NCI-H187 treated with DMSO at 0.1 percent for 48 hours (cell line): Measurements from ENCODE around the gene AK1.
"Not testable (repeated sequence)": the region's sequence is repeated elsewhere in the genome, so short reads cannot be mapped to it uniquely, and the experiment has no call there.

Experiments used
- DNase-seq: peaks from one replicate; lab custom pipeline; 2025; lab: John Stamatoyannopoulos, UW

AK1 gene

DNA sequence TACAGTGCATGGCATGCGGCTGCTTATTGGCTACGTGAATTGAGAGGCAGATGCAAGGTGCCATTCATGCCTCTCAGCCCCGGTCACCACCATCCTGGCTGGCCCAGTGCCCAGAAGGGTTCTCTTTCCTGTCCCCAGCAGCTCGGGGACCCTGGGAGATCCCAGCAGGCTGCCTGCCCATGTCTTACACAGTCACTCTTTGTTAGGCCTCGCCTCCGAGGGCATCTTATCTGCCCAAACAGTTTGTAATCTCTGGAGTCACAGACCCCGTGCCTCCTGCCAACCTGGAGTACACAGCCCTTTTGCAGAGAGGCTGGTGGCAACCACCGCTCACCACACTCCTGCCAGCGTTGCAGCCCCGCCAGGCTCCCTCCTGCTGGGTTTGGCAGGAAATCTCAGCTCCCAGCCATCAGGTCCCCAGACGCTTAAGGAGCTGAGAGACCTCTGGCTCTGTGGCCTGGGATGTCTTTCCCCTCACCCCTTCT, 7.0 kb upstream of the AK1 start:
- DNase-seq, result no peak

GRCh38 chr9:127883959-127884358, 6.5 kb upstream of the AK1 start:
- DNase-seq, result no peak

GRCh38 chr9:127881715-127882114, 4.2 kb upstream of the AK1 start:
- DNase-seq, result not testable (repeated sequence)

DNA sequence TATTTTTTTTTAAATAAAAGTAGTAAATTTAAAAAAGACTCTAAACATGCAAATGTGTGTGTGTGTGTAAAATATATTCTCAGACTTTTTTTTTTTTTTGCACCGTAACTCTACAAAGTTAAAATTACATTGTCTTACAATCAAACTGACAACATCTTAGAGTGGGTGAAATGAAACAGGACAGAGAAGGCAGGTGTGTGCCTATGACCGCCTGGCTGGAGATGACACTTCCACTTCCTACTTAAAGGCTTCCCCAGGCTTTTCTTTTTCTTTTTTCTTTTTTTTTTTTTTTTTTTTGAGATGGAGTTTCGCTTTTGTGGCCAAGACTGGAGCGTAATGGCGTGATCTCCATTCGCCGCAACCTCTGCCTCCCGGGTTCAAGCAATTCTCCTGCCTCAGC, 2.7 kb upstream of the AK1 start:
- DNase-seq, result no peak

DNA sequence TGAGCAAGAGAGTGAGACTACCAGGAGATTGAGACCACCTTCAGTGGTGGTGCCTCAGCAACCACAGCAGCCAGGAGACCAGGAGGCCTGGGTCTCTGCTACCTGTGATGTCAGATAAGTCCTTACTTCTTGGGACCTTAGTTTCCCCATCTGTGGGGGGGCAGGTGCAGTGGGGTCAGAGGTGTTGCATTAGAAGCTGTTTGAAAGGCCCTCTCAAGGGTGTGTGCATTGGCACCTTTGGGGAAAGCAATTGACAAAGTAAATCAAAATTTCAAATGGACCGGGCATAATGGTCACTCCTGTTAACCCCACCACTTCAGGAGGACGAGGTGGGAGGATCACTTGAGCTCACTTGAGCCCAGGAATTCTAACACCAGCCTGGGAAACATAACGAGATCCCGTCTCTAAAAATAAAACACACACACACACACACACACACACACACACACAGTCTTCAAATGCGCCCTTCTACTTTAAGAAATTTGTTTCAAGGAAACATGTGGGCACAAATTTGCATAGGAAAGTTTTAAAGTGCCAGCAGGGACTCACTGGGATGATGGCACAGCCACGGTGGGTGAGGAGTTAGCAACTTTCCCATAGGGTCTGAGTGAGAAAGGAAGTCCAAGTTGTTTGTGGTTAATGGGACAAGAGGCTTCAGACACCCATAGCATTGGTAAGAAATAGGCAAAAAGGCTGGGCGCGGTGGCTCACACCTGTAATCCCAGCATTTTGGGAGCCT, 1.3 kb upstream of the AK1 start:
- DNase-seq, result no peak

GRCh38 chr9:127878001-127878651, 651 bp upstream of the AK1 start:
- no peak for DNase-seq

DNA sequence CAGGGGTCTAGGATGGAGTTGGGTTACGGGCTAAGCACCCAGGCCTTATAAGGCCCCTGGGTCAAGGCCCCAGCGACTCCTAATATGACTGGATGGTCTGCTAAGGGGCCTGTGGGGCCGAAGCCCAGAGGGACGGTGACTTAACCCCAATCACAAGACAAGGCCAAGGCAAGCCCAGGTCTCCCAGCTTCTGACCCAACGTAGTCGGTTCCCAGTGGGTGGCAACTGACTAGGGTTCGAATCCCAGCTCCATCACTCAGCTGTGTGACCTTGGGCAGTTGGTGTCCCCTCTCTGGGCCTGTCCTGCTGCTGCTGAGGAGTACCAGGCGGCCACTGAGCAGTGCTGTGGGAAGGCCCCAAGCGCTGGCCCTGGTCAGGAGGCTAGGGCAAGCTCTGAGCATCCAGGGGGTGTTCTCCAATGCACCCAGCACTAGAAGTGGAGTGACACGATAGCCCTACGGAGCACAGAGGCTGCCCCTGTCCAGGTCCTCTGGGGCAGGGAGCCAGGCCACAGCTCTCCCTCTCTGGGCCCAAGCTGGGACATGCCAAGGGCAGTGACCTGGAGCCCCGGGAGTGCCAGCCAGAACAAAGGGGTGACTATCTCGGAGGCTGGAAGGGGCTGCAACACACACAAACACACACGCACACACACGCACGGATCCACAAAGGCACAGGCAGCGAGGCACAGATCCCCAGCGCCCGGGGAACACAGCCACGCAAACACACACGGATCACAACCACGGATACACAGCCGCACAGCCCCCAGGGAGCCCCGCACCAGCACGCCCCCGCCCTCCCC, 512 bp downstream of the AK1 start:
- no peak for DNase-seq

DNA sequence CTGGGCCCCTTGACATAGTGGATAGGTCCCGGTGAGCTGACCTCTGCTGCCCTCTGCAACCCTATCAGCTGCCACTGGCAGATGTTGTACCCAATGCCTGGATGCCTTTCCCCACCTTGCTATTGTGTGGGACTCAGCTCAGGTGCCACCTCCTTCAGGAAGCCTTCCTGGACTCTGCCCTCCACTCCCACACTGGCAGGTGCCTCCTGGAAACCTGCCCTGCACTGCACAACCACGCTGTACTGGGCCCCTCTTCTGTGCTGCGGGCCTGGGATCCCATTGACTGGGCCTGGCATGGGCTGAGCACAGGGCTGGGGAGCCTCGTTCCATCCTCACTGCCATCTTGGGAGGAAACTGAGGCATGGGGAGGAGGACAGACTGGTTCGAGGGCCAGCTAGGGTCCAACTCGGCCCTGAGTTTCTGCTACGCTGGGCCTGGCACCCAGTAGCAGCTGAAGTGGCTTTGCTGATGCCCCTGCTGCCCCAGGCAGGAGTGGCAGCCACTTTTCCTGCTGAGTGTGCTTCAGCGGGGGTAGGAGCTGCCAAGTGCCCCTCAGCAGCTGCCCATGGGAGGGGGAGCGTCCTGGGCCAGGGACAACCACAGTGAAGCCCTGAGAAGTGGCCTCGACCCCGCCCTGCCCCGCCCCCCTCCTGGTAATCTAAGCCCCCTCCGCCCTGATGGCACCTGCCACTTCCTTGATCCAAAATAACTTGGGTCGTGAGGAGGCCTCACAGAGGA, 1.3 kb downstream of the AK1 start:
- DNase-seq, result no peak

DNA sequence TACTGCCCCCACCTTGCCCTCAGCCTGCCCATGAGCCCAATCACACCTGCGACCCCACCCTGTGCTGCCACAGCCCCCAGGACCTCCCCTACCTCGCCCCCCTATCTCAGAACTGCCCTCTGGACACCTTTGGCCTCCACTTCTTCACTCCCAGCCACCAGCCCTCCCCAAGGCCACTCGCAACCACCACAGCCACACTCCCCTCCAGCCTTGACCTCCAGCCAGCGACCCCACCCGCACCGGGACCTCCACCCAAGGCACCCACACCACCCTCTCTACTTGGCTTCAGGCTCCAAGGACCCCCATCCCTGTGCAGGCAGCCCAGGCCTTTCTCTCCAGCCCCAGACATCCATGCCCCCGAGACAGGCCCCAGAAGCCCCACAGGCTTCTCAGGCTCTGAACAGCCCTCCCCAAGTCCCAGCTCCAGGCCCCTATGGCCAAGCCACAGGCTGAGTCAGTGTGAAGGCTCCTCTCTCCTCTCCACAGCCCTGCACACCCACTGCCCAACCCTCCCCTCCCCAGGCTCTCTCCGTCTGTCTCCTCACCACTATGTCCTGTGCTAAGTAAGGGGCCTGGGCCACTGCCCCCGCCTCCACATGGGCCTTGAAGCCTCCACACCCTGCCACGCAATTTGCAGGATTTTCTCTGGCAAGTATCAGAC, 2.0 kb downstream of the AK1 start:
- no peak for DNase-seq

- no peak for DNase-seq
Observed at GRCh38 chr9:127874301-127875221, 2.9 kb downstream of the AK1 start.

DNA sequence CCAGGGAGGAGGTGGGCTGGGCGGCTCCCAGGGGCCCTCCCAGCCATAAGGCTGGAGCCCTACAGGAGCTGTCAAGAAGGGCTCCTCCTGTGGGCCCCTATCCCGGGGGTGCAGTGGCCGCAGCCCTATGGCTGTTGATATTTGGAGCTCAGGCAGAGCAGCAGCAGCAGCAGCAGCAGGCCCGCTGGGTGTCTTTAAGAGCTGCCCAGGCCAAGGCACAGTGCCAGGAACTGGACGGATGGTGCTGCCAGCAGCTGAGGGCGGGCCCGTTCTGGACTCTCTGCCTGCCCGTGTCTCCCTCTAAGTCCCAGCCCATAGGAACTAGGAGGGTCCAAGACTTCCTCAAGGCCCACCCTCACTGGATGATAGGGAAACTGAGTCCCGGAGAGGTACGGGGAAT, 3.6 kb downstream of the AK1 start:
- no peak for DNase-seq

GRCh38 chr9:127873223-127873691, 4.2 kb downstream of the AK1 start:
- no peak for DNase-seq

- no peak for DNase-seq
Observed at GRCh38 chr9:127872369-127873222, 4.9 kb downstream of the AK1 start.

GRCh38 chr9:127871531-127871930, 5.9 kb downstream of the AK1 start:
- DNase-seq, result no peak

GRCh38 chr9:127870887-127871286, 6.6 kb downstream of the AK1 start:
- no peak for DNase-seq

DNA sequence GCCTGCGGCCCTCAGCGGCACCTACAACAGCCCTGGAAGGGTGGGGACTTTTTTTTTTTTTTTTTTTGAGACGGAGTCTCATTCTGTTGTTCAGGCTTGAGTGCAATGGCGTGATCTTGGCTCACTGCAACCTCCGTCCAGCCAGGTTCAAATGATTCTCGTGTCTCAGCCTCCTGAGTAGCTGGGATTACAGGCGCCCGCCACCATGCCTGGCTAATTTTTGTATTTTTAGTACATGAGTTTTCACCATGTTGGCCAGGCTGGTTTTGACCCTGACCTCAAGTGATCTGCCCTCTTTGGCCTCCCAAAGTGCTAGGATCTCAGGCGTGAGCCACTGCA, 7.4 kb downstream of the AK1 start:
- not testable (repeated sequence) for DNase-seq

DNA sequence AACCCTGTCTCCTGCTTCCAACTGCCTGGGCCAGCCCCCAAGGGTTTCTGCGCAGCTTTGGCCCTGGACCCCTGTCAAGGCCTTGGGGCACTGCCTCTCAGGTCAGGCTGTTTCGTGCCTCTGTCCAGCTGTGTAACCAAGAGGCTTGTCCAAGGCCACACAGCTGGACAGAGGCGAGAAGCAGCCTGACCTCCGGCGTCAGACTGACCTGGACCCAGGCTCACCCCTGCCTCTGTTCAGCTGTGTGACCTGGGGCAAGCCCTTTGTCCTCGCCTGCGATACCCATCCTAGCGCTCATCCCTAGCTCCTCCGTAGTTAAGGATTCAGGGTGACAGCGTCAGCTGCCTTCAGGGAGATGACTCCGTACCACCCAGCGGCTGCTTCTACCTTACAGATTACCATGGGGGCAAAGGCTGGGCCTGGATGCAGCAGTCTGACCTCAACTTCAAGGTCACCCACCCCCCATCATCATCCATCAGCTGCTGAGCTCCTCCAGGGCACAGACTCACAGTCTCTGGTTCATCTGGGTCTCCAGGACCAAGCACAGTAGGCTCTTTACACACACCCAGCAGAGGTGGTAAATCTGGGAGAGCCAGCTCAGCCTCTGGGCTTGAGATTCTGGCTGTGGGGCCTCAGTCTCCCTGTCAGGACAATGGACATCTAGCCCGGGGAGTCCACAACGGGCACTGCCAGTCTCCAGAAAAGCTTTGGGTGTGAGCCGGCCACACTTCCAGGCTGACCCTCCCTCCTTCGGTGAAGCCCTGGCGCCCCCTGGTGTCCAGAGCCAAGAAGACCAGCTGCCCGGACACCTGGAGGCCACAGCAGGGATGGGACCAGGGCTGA, 7.9 kb downstream of the AK1 start:
- DNase-seq, result no peak

DNA sequence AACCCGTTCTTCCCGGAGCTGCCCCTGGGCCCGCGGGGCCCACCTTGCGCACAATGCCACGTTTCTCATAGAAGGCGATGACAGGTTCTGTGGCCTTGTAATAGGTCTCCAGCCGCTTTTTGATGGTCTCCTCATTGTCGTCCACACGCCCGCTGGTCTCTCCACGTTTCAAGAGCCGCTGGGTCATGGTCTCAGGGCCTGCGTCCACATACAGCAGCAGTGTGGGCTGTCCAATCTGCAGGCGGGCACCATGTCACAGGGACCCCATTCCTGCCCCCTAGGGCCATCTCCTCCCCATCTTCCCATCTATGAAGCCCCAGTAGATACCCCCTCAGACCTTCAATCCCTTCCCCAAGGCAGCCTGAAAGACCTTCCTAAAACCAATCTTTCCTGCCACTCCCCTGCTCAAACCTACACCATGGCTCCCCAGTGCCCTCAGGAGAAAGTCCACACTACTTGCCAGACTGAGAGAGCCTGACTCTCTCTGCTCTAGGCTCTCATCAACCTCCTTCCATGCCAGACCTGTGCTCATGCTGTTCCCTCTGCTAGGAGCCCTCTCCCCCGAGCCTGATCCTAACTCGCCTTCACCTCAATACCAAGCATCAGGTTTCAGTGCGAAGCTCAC, 9.1 kb downstream of the AK1 start:
- no peak for DNase-seq
